Measurements from ENCODE around the gene TMEM132A. TPM values are rescaled to one million over a fixed set of nuclear protein-coding genes. Genes with fewer than 3 reads are reported as not detected.
A peak's percentile ranks its signal among the peaks of the same experiment; 100 is the strongest.

The TMEM132A gene
- total and polyA plus RNA-seq, 9 of the 15 experiments (the other 6 are each of a cell fraction or from before 2014, with no cell fraction given), result 0.04 to 1.1 (median 0.18) TPM; not detected in 4

GRCh38 chr11:60889869-60890311 is 34.4 kb upstream of the TMEM132A start (continued):
- TF ChIP-seq GABPA (tag; conservative IDR thresholded peaks at IDR 0.05; ENCODE audit: low read depth), result no peak
- TF ChIP-seq LARP7 (IDR thresholded peaks at IDR 0.05), result no peak
- peak; percentile 94 for TF ChIP-seq TOE1 (IDR thresholded peaks at IDR 0.05; ENCODE audit: borderline replicate concordance)
- TF ChIP-seq TOE1 (CRISPR knock-in tag; IDR thresholded peaks at IDR 0.05; ENCODE audit: borderline replicate concordance, low read depth), result no peak
- peak; percentile 56; the same call in 1 of the 2 replicates for TF ChIP-seq POLR2A (conservative IDR thresholded peaks at IDR 0.05)
- TF ChIP-seq, protein P1, sequence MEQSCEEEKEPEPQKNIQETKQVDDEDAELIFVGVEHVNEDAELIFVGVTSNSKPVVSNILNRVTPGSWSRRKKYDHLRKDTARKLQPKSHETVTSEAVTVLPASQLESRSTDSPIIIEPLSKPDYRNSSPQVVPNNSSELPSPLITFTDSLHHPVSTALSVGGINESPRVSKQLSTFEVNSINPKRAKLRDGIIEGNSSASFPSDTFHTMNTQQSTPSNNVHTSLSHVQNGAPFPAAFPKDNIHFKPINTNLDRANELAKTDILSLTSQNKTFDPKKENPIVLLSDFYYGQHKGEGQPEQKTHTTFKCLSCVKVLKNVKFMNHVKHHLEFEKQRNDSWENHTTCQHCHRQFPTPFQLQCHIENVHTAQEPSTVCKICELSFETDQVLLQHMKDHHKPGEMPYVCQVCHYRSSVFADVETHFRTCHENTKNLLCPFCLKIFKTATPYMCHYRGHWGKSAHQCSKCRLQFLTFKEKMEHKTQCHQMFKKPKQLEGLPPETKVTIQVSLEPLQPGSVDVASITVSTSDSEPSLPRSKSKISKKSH (CRISPR knock-in tag; IDR thresholded peaks at IDR 0.05), result no peak

GRCh38 chr11:60890696-60891095 is 33.6 kb upstream of the TMEM132A start:
- POLR2A ChIA-PET, result interaction anchor here (0.7 to 1.6 kb wide), 4 partner anchors 16 to 48 kb away, joined by 3 to 7 read pairs (median 4); partner anchors contain the start of gene PTGDR2
- in situ Hi-C loops (cut with MboI), result loop anchor here (5.0 kb wide), 1 partner anchor 53 kb away; no protein-coding TSS in a partner anchor
- TF ChIP-seq E2F4 (CRISPR knock-in tag; IDR thresholded peaks at IDR 0.05; ENCODE audit: low read depth) (no peak), ILF3 (IDR thresholded peaks at IDR 0.05; ENCODE audit: borderline replicate concordance) (no peak), HMG20B (CRISPR knock-in tag; IDR thresholded peaks at IDR 0.05) (no peak), GTF2A2 (tag; IDR thresholded peaks at IDR 0.05) (no peak), JUND (IDR thresholded peaks at IDR 0.05; ENCODE audit: borderline replicate concordance, low read depth, low read length) (no peak), JUND (tag; IDR thresholded peaks at IDR 0.05; ENCODE audit: borderline replicate concordance, low read depth, low read length) (no peak), ZBTB11 (CRISPR knock-in tag; IDR thresholded peaks at IDR 0.05) (no peak)

More at GRCh38 chr11:60890696-60891095, 33.6 kb upstream of the TMEM132A start:
- Histone ChIP-seq H3K79me2 (ENCODE audit: control insufficient read depth, insufficient read depth, low read length) (no peaks in the 10 kb centered on the region), H2AFZ (ENCODE audit: low read depth, low read length) (no peak overlapping the region), H3K27me3 (ENCODE audit: control insufficient read depth in 2 of 2, insufficient read depth in 2 of 2, low read length in 2 of 2) (no peaks in the 10 kb centered on the region), H3K36me3 (ENCODE audit: control insufficient read depth, insufficient read depth, low read length) (peaks cover 64% of the 10 kb centered on the region), H4K20me1 (replicated peaks; ENCODE audit: control insufficient read depth, insufficient read depth, low read length) (peaks cover 23% of the 10 kb centered on the region), H3K9me3 (replicated peaks; ENCODE audit: control insufficient read depth, insufficient read depth, low read depth, low read length) (no peaks in the 10 kb centered on the region), H3K4me2 (ENCODE audit: insufficient read depth, low read length) (no peak overlapping the region), H3K9me1 (ENCODE audit: control insufficient read depth, insufficient read depth, low read length) (no peaks in the 10 kb centered on the region), H3K9ac (ENCODE audit: insufficient read depth in 1 of 2, low read depth in 2 of 2, low read length in 2 of 2) (peak overlapping the region in 1 of 2 experiments; percentile 72; a peak in 1 of 4 replicates), H3K27ac (ENCODE audit: extremely low read depth, low read depth, low read length) (no peak overlapping the region), H3K4me3 (no peak overlapping the region), H3K4me1 (replicated peaks in 1 of 2; ENCODE audit: control insufficient read depth in 2 of 2, insufficient read depth in 2 of 2, low read length in 2 of 2) (peaks cover 7 to 32% of the 10 kb centered on the region in 2 experiments)
- FAIRE-seq (no peak), ATAC-seq (peak; percentile 6; the same call in 2 of the 3 replicates), DNase-seq (ENCODE audit: extremely low read depth in 1 of 4, low spot score in 3 of 4) (peak in 1 of 4 experiments; percentile 21)
- 26% methylated on average over 5 of the region's 5 CpGs for WGBS (ENCODE audit: insufficient coverage, low coverage, missing lambda C conversion rate)
- CTCF ChIA-PET (ENCODE audit: low intra/inter-chr PET ratio), result interaction anchor here (2.3 kb wide), 1 partner anchor 60 kb away, joined by 12 read pairs; no protein-coding TSS in a partner anchor
- no TSS peak for BruUV-seq (replicated peaks)
- intact Hi-C loops (cut with micrococcal nuclease), result no loop called here
